RCC 7860 (cell line): ENCODE data around the gene PANK4.
"Not testable (repeated sequence)": the region's sequence is repeated elsewhere in the genome, so short reads cannot be mapped to it uniquely, and the experiment has no call there.

Experiments used
- DNase-seq: peaks from one replicate; pipeline ENCODE4 v3.0.0-alpha.2; 2015; ENCODE audit warnings: low spot score
- FAIRE-seq: peaks from 2 replicates; lab custom pipeline; 2012; peaks lifted over from hg19 to GRCh38; lab: Jason Lieb, UNC

PANK4 gene

GRCh38 chr1:2559509-2560298 lies 33.3 kb upstream of the PANK4 start:
- FAIRE-seq (no peak), DNase-seq (no peak)

DNA sequence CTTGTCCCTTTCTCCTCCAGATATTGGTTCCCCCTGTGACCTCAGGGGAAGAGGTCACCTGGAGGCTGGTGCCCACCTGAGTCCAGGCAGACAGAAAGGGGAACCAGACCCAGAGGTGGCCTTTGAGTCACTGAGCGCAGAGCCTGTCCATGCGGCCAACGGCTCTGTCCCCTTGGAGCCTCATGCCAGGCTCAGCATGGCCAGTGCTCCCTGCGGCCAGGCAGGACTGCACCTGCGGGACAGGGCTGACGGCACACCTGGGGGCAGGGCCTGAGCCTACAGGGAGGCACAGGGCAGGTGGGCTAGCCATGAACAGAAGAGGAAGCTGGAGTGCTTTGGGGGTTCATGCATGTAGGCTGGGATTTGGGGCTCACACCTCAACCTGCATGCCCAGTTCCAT lies 32.5 kb upstream of the PANK4 start:
- no peak for DNase-seq
- no peak for FAIRE-seq

DNA sequence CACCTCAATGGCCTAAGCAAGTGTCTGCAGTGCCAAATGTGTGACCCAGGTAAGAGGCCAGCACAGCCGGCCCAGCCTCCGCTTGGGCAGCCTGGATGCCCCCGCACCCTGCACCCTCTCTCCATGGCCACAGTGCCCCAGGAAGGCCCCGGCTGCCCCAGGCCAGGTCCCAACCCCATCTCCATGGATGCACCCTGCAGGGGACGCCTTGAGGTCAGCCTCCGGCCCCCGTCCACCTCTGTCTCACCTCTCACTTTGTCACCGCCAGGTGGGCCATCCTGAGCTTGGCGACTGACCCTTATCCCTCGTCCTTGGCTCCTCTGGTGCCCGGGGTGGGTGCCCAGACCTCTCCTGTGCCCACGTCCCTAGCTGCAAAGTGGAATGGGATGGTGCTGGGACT lies 32.0 kb upstream of the PANK4 start:
- DNase-seq: no peak
- no peak for FAIRE-seq

DNA sequence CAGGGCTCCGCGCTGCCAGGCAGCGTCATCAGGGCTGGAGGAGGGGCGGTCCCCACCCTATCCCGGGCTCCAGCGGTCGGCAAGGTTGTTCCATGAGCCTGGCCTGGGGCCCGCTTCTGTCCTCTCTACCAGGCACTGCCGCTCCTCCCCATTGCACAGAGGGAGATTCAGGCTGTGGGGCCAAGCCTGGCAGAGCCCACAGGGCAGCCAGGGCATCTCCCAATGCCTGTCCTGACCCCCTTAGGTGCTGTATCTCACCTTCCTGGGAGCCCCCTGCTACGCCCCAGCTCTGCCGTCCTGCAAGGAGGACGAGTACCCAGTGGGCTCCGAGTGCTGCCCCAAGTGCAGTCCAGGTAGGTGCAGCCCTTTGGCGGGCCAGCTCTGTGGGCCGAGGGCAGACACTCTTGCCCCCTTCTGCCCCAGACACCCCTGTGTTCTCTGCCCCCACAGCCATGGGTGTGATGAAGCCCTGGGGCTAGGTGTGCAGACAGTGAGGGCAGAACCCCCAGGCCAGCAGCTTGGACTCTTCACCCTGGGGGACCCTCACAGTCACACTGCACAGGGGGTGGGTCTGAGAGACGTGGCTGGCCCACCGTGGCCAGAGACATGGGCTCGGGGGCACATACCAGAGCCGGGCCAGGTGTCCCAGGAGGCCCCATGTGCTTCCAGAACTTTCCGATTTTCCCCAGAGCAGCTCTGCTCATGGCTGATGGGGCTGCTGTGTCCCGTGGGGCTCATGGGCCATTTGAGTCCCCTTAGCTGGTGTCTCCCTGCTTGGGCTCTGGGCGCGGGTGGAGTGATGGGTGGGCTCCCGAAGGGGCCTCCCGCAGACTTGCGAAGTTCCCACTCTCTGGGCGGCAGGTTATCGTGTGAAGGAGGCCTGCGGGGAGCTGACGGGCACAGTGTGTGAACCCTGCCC lies 31.3 kb upstream of the PANK4 start:
- FAIRE-seq: no peak
- no peak for DNase-seq

DNA sequence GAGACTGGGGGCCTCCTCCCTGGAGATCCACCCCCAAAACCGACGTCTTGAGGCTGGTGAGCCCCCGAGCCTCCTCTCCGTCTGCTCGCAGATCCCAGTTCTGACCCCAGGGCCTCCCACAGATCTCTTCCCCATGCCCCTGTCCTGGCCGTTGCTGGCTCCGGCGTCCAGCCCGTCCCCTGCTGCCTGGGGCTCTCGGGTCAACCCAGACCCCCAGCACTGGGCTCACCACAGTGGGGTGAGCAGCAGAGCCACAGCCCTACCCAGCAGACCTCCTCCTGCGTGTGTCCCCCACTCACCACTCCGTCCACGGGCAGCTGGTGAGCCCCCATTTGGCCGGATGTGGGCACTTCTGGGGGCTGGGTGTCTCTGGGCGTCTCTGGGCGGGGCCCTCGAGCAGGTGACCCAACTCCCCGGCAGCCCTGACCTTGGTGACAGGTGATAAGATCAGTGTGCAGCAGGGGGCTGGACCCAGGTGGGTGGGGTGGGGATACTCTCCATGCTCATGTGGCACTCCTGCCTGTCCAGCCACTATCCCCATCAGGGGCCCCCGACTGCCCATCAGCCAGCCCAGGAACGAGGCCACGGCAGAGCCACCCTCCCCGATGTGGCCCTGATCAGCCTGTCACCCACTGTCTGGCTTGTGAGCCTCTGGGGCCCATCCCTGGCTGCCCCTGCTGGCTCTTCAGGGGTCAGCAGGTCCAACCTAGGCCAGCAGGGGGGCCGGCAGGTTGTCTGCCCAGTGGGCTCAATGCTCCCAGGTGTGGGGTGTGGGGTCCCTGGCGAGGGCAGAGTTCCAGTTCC lies 30.5 kb upstream of the PANK4 start:
- no peak for DNase-seq
- FAIRE-seq: no peak

DNA sequence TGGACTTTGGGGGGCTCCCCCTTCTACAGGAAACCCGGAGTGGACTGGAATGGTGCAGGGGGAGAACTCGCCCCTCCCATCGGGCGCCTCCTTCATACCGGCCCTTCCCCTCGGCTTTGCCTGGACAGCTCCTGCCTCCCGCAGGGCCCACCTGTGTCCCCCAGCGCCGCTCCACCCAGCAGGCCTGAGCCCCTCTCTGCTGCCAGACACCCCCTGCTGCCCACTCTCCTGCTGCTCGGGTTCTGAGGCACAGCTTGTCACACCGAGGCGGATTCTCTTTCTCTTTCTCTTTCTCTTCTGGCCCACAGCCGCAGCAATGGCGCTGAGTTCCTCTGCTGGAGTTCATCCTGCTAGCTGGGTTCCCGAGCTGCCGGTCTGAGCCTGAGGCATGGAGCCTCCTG lies 29.9 kb upstream of the PANK4 start, which contains the start of gene TNFRSF14:
Gene TNFRSF14, plus strand, starts transcription at position 95 of the 401 bp plus-strand sequence. Its CDS starts 294 bp downstream, at position 389.
- peak; percentile 12 for DNase-seq
- FAIRE-seq: no peak

GRCh38 chr1:2555634-2556276 lies 29.4 kb upstream of the PANK4 start:
- FAIRE-seq (no peak), DNase-seq (no peak)

GRCh38 chr1:2554621-2555387 lies 28.4 kb upstream of the PANK4 start:
- FAIRE-seq: no peak
- no peak for DNase-seq

DNA sequence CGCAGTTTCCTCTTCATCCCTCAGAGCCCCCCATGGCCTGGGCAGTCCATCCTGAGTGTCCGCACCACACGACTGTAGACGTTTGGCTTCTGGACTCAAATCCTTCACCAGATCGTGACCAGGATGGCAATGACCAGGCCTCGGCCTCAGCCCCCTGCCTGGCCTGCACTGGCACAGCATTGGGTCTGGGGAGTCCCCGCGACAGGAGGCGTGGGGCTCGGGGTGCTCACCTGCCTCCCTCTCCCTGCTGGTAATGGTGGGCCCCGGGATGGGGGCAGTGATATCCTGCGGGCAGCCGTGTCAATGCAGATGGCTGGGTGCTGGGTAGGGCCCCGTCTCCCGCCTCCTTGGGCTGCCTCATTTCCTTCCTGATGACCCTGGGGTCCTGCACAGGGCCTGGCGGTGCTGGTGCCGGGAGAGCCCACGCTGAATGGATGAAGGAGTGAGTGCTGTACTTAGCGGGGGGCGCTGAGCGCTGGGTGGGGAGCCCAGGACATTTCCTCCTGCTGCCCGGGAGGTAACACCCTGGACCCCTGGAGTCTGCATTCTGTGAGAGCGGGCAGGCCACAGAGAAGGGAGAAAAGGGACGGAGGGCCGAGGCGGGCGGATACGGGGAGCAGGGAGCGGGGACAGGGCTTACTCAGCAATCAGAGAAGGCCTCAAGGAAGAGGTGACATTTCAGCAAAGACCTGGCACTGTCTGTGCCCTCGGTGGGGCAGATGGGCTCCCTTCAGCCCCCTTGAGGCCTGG lies 27.6 kb upstream of the PANK4 start:
- DNase-seq: no peak
- FAIRE-seq: no peak

- not testable (repeated sequence) for DNase-seq, FAIRE-seq
Observed at GRCh38 chr1:2553076-2553475, 26.7 kb upstream of the PANK4 start.

GRCh38 chr1:2552189-2552588 lies 25.8 kb upstream of the PANK4 start:
- FAIRE-seq (no peak), DNase-seq (no peak)

DNA sequence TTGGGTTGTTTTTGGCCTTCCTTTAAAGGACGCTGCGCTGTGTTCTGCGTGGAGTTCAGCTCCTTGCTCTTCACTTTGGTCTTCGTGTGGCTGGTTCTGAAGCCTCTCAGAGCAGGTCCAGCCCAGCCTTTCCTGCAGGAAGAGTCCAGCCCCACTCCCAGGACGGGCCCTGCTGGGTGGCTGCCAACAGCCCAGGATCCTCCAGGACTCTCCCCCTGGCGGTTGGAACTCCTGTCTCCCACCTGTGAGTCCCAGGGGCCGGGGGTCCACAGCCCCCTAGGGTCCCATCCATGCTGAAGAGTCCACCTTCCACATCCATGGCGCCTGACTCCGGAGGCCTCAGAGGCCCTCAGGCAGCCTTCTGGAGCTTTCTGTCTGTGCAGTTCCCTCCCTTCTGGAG lies 25.1 kb upstream of the PANK4 start:
- not testable (repeated sequence) for FAIRE-seq, DNase-seq

DNA sequence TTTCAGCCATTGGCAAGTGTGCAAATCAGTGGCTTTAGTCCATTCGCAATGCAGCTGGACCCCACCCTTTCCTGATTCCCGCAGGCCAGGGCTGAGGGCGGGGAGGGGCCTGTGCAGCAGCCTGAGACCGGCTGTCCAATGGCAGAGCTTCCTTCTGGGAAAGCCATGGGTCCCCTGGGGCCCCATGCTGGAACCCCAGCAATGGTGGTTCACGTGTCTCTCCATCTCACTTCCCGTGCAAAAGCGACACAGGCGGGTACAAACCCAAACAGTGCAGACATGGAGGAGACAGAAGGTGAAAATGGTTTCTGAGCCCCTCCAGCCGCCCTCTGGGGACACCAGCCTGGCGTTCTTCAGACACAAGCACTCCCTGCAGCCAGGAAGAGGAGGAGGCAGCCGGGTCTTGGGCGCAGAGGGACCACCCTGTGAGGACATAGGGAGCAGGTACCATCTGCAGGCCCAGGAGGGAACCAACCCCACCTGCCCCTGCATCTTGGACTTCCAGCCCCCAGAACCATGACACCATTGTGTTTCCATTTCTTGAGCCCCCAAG lies 24.0 kb upstream of the PANK4 start:
- DNase-seq, FAIRE-seq: not testable (repeated sequence)

DNA sequence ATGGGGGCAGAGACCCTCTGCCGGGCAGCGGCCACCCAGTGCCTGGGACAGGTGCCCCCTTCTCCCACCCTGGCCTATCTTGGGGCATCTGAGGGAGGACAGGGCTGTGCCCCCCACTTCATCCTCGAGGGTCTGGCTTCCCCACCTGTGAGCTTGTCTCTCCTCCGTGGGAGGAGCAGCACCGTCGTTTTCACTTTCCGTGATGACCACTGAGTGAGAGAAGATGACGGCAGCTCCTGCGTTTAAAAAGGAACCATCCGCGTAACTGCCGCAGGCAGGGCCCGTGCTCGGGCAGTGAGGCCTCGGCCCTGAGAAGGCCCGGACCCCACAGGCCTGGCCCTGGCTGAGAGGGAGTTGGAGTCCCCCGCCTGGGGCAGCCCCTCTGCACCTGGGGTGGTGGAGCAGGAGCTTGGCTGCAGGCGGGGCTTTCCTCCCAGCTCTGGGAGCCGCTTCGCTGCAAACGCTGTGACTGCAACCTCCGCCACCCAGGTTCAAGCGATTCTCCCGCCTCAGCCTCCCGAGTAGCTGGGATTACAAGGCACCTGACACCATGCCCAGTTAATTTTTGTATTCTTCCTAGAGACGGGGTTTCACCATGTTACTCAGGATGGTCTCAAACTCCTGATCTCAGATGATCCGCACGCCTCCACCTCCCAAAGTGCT lies 23.1 kb upstream of the PANK4 start:
- not testable (repeated sequence) for FAIRE-seq

DNA sequence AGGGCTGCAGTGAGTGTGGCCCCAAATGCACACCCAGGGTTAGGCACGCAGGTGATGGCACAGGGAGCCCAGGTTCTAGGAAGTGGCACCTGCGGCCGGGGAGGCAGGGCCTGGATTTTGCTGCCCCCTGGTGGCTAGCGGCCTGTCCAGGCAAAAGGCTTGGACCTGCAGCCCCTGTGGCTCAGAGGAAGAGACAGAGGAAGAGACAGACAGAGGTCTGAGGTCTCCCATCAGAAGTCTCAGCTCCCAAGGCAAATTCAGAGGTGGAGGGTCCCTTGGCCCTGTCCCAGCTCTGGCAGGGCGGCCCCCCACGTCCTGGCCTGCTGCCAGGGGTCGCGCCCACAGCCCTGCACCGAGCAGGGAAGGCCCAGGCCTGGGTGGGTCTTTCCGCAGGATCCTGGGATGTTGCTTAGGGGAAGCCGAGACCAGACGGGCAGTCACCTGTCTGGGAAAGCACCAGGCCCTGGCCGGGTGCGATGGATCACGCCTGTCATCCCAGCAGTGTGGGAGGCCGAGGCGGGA lies 21.7 kb upstream of the PANK4 start:
- no peak for FAIRE-seq

More for the DNA sequence above, 23.1 kb upstream of the PANK4 start:
- DNase-seq: not testable (repeated sequence)

GRCh38 chr1:2547210-2548067 lies 21.0 kb upstream of the PANK4 start:
- DNase-seq (no peak), FAIRE-seq (no peak)

More for the DNA sequence above, 21.7 kb upstream of the PANK4 start:
- peak; percentile 44 for DNase-seq
